IPS-11a (cell line): ENCODE data around the gene SUN2.

Experiments used
- H3K4me3 ChIP-seq: one replicate; pipeline ENCODE4 v1.5.1; 2013; ENCODE audit warnings: low read depth, low read length, control low read depth

SUN2 gene

GRCh38 chr22:38718414-38718813 lies 37.4 kb downstream of the SUN2 start:
- H3K4me3 ChIP-seq: no peak overlapping the region

GRCh38 chr22:38717244-38717643 lies 38.6 kb downstream of the SUN2 start:
- H3K4me3 ChIP-seq: no peak overlapping the region

GRCh38 chr22:38716826-38717225 lies 39.0 kb downstream of the SUN2 start:
- H3K4me3 ChIP-seq: no peak overlapping the region

GRCh38 chr22:38716271-38716670 lies 39.5 kb downstream of the SUN2 start:
- no peak overlapping the region for H3K4me3 ChIP-seq

GRCh38 chr22:38715852-38716251 lies 39.9 kb downstream of the SUN2 start:
- H3K4me3 ChIP-seq: no peak overlapping the region

GRCh38 chr22:38715176-38715764 lies 40.5 kb downstream of the SUN2 start:
- no peak overlapping the region for H3K4me3 ChIP-seq

GRCh38 chr22:38713921-38714320 lies 41.9 kb downstream of the SUN2 start:
- H3K4me3 ChIP-seq: no peak overlapping the region

- no peak overlapping the region for H3K4me3 ChIP-seq
Observed at GRCh38 chr22:38712486-38713207, 43.2 kb downstream of the SUN2 start.

GRCh38 chr22:38710866-38711265 lies 44.9 kb downstream of the SUN2 start:
- no peak overlapping the region for H3K4me3 ChIP-seq

- H3K4me3 ChIP-seq: no peak overlapping the region
Observed at GRCh38 chr22:38710351-38710750, 45.4 kb downstream of the SUN2 start.

GRCh38 chr22:38709306-38709705 lies 46.5 kb downstream of the SUN2 start:
- no peak overlapping the region for H3K4me3 ChIP-seq

- no peak overlapping the region for H3K4me3 ChIP-seq
Observed at GRCh38 chr22:38707984-38708383, 47.8 kb downstream of the SUN2 start.

GRCh38 chr22:38707346-38707745 lies 48.5 kb downstream of the SUN2 start:
- no peak overlapping the region for H3K4me3 ChIP-seq

- H3K4me3 ChIP-seq: peak overlapping the region; percentile 94
Observed at GRCh38 chr22:38706901-38707195, 49.0 kb downstream of the SUN2 start.

GRCh38 chr22:38706101-38706900 lies 49.5 kb downstream of the SUN2 start:
- peak overlapping the region; percentile 94 for H3K4me3 ChIP-seq

GRCh38 chr22:38705235-38706100 lies 50.3 kb downstream of the SUN2 start, which contains the start of gene GTPBP1:
Gene GTPBP1, plus strand, starts transcription at chr22:38705944. Its CDS starts 12 bp downstream, at chr22:38705956.
- H3K4me3 ChIP-seq: peak within 1 kb of the TSS; percentile 94

- no peak overlapping the region for H3K4me3 ChIP-seq
Observed at GRCh38 chr22:38704654-38705234, 51.1 kb downstream of the SUN2 start.

GRCh38 chr22:38700789-38701628 lies 54.8 kb downstream of the SUN2 start, which contains the start of gene JOSD1:
Gene JOSD1, minus strand, starts transcription at chr22:38700943. Its CDS starts 956 bp downstream, at chr22:38699987.
- peak within 1 kb of the TSS; percentile 83 for H3K4me3 ChIP-seq

GRCh38 chr22:38700270-38700788 lies 55.5 kb downstream of the SUN2 start:
- H3K4me3 ChIP-seq: peak overlapping the region; percentile 83
